ENCODE data around the gene BCAM.

The BCAM gene

DNA sequence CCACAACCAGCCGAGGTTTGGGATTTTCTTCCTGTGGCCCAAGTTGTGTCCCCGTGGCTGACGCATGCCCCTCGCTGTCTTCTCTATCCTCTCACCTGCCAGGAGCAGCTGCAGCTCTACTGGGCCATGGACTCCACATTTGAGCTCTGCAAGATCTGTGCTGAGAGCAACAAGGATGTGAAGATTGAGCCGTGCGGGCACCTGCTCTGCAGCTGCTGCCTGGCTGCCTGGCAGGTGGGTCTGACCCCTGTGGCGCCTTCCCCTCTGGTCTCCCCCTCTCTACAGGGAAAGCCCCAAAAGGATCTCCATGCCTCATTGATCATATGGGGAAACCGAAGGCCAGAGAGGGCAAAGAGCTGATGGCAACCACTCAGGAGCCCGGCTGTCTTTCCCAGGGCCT lies 16.6 kb upstream of the BCAM start:
- DNase-seq, result peak; percentile 48

DNA sequence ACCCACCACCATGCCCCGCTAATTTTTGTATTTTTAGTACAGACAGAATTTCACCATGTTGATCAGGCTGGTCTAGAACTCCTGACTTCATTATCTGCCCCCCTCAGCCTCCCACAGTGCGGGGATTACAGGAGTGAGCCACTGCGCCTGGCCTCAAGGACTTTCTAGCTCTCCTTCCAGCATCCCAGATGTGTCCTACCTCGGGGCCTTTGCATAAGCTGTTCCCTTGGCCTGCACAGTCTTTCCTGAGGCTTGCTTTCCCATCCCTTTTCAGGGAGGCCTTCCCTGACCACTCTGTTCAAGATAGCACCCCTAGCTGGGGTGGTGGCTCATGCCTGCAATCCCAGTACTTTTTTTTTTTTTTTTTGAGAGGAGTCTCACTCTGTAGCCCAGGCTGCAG lies 14.3 kb upstream of the BCAM start:
- no peak for DNase-seq

- no peak for DNase-seq
Observed at GRCh38 chr19:44795398-44795987, 13.4 kb upstream of the BCAM start.

- DNase-seq, result peak; percentile 67
Observed at GRCh38 chr19:44796701-44797115, 12.2 kb upstream of the BCAM start.

GRCh38 chr19:44799627-44800346 lies 9.1 kb upstream of the BCAM start:
- no peak for DNase-seq

DNA sequence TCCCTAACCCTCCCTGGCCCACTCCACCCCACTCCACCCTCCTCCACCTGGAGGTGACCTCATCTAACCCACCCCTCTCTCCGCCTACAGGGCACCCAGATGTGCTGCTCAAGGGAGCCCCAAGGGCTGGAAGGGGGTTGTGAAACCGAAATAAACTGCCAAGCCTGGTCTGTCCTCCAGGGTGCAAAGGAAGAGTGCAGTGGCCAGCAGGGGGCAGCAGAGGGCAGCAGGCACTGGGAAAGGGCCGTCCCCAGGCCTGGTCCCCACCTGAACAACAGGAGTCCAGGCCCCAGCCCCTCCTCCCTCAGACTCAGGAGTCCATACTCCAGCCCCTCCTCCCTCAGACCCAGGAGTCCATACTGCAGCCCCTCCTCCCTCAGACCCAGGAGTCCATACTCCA lies 8.4 kb upstream of the BCAM start:
- DNase-seq, result peak; percentile 63

GRCh38 chr19:44803442-44804428 lies 5.2 kb upstream of the BCAM start:
- DNase-seq, result no peak

GRCh38 chr19:44806291-44806690 lies 2.6 kb upstream of the BCAM start:
- DNase-seq, result no peak

- no peak for DNase-seq
Observed at GRCh38 chr19:44807162-44807561, 1.7 kb upstream of the BCAM start.

DNA sequence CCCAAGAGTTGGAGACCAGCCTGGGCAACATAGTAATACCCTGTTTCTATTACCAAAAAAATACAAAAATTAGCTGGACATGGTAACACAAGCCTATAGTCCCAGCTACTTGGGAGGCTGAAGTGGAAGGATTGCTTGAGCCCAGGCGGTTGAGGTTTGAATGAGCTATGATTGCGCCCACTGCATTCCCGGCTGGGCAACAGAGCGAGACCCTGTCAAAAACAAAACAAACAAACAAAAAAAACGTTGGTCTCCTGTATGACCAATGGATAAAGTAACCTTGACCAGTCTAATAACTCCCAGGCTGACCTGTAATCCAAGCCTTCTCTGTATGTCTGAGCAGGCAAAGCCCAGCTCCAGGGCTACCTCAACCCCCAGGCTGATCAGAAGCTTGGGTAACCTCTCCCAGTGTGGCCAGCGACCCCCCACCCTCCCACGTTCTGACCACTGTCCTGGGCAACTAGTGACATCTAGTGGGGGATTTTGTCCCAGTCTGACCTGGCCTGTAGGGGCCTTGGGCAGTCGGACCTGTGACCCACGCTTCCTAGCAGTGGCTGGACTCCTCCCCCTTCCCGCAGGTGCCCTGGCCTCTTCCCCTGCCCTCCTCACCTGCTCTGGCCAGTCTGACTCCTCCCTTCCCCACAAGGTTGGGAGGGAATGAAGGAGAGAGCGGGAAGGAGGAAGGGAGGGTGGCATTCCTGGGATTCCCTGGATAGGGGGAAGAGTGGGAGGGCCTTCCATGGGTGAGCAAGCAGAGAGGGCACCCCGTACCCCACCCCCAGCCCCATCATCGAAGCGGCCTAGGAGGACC lies 1.0 kb upstream of the BCAM start:
- DNase-seq, result no peak

DNA sequence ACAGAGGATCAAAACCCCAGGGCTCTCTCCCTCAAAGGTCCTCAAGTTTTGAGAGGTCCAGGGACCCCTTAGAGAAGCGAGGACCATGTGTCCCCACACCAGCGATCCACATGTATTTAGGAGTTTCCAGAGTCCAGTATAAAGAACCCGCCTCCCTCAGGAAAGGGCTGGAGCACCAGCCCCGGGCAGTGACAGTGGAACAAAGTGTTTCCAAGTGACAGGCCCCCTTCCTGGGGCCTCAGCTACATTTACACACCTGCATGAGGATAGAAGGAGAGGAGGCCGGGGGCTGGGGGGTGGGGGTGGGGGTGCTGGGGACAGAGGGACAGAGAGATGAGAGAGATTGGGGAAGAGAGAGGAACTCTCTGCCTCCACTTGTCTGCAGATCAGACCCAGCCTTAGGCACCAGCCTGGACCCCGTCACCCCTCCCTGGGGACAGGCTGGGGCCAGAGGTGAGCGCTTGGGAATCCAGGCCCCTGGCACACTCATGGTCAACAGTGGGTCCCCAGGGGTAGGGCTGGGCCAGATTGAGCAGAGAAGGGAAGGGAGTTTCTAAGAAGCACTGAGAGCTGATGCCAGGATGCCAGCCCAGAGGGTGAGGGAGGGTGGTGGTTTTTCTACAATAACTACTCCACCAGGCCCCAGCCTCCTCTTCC lies 802 bp downstream of the BCAM start:
- DNase-seq, result no peak

GRCh38 chr19:44810234-44811121 lies 1.6 kb downstream of the BCAM start:
- DNase-seq, result no peak

- no peak for DNase-seq
Observed at GRCh38 chr19:44811122-44811419, 2.2 kb downstream of the BCAM start.

DNA sequence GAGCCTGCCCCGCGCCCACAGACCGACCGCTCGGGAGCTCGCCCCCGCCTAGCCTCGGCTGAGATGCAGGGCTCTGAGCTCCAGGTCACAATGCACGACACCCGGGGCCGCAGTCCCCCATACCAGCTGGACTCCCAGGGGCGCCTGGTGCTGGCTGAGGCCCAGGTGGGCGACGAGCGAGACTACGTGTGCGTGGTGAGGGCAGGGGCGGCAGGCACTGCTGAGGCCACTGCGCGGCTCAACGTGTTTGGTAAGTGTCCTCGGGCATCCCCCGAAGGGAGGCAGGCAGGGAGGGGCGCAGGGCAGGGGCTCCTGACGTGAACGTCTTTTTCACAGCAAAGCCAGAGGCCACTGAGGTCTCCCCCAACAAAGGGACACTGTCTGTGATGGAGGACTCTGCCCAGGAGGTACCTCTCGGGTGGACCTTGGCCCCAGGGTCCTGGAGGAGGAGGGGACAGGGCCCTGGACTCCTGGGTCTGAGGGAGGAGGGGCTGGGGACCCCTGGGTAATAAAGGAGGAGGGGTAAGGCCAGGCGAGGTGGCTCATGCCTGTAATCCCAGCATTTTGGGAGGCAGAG lies 3.3 kb downstream of the BCAM start:
- no peak for DNase-seq

DNA sequence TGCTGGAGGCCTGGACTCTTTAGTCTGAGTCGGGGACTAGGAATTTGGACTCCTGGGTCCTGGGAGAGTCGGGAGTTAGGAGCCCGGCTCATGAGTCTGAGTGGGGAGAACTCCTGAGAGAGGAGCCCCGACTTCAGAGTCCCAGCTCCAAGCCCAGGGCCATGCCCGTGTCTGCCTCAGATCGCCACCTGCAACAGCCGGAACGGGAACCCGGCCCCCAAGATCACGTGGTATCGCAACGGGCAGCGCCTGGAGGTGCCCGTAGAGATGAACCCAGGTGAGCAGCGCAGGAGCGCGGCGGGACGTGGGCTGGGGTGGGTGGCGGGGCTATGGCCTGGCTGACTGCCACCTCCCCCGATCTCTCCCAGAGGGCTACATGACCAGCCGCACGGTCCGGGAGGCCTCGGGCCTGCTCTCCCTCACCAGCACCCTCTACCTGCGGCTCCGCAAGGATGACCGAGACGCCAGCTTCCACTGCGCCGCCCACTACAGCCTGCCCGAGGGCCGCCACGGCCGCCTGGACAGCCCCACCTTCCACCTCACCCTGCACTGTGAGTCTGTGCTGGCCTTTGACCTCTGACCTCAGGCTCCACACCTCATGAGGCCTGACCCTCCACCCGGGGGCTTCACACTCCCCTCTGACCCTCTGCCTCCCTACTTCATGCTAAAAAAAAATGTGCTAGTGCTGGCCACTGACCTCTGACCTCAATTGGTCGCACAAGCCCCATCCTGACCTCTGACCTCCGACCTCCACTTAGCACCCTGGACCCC lies 4.4 kb downstream of the BCAM start:
- no peak for DNase-seq

- no peak for DNase-seq
Observed at GRCh38 chr19:44813841-44814470, 5.1 kb downstream of the BCAM start.

- no peak for DNase-seq
Observed at GRCh38 chr19:44814517-44814916, 5.6 kb downstream of the BCAM start.

DNA sequence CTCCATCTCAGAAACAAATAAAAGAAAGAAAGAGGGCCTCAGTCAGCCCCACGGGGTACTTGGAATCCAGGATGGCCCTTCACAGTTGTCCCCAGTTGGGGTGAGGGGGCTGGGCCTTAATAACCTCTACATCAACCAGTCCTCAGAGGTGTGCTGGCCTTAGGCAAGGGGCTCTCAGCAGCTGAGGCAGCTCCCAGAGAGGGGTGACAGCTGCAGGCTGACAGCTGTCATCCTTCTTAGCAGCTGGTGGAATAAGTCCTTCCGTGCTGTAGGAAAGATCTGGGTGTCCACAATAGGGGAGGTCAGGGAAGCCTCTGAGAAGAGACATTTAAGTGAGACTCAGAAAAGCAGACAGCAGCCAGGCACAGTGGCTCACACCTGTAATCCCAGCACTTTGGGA lies 7.4 kb downstream of the BCAM start:
- DNase-seq, result no peak

GRCh38 chr19:44817725-44818465 lies 9.0 kb downstream of the BCAM start:
- DNase-seq, result no peak

All from NCI-H2107 (cell line).